ENCODE data around the gene FAM171A1. TPM values are rescaled to one million over a fixed set of nuclear protein-coding genes. Genes with fewer than 3 reads are reported as not detected.

The FAM171A1 gene
- total RNA-seq, 4 donors from 2014 or later = 7.4 to 40.4 (median 21.6) TPM

GRCh38 chr10:15176269-15176668, 194.8 kb downstream of the FAM171A1 start:
- Histone ChIP-seq H3K27me3 (no peaks in the 10 kb centered on the region), H3K27ac (no peak overlapping the region), H3K4me3 (no peak overlapping the region), H3K36me3 (no peaks in the 10 kb centered on the region), H3K4me1 (no peaks in the 10 kb centered on the region), H3K9me3 (no peaks in the 10 kb centered on the region)
- DNase-seq = no peak
- TF ChIP-seq CTCF (IDR thresholded peaks at IDR 0.05) (no peak), POLR2A (IDR thresholded peaks at IDR 0.05) (no peak)
- intact Hi-C loops (cut with DNase I; ENCODE audit: low total_unique reads) = no loop called here

GRCh38 chr10:15175587-15175986, 195.5 kb downstream of the FAM171A1 start:
- no peak overlapping the region for H3K27ac ChIP-seq
- TF ChIP-seq POLR2A (IDR thresholded peaks at IDR 0.05) (no peak), CTCF (IDR thresholded peaks at IDR 0.05) (no peak)

GRCh38 chr10:15172306-15172840, 198.7 kb downstream of the FAM171A1 start:
- intact Hi-C loops (cut with DNase I; ENCODE audit: low total_unique reads) = no loop called here

More at GRCh38 chr10:15175587-15175986, 195.5 kb downstream of the FAM171A1 start:
- Histone ChIP-seq H3K4me1 (no peaks in the 10 kb centered on the region), H3K4me3 (no peak overlapping the region), H3K9me3 (no peaks in the 10 kb centered on the region), H3K27me3 (no peaks in the 10 kb centered on the region), H3K36me3 (no peaks in the 10 kb centered on the region)
- DNase-seq = no peak
- intact Hi-C loops (cut with DNase I; ENCODE audit: low total_unique reads) = no loop called here

GRCh38 chr10:15169555-15170401, 201.3 kb downstream of the FAM171A1 start:
- Histone ChIP-seq H3K4me1 (peaks cover 2 to 5% of the 10 kb centered on the region in 2 donors), H3K27me3 (no peaks in the 10 kb centered on the region), H3K9me3 (no peaks in the 10 kb centered on the region), H3K36me3 (no peaks in the 10 kb centered on the region), H3K27ac (peak overlapping the region; percentile 24 to 62), H3K4me3 (no peak overlapping the region)
- intact Hi-C loops (cut with DNase I; ENCODE audit: low total_unique reads) = no loop called here
- TF ChIP-seq POLR2A (IDR thresholded peaks at IDR 0.05) = no peak
- TF ChIP-seq CTCF (IDR thresholded peaks at IDR 0.05) = no peak
- no peak for DNase-seq

More at GRCh38 chr10:15172306-15172840, 198.7 kb downstream of the FAM171A1 start:
- no peaks in the 10 kb centered on the region for H3K27me3 ChIP-seq
- H3K27ac ChIP-seq = no peak overlapping the region
- TF ChIP-seq CTCF (IDR thresholded peaks at IDR 0.05) = no peak
- no peak for DNase-seq
- H3K36me3 ChIP-seq = no peaks in the 10 kb centered on the region
- H3K4me1 ChIP-seq = peaks cover 0 to 2% of the 10 kb centered on the region in 2 donors
- no peaks in the 10 kb centered on the region for H3K9me3 ChIP-seq
- no peak overlapping the region for H3K4me3 ChIP-seq

Measured in uterus (tissue), 4 donors.